K562 (cell line): ENCODE results near the gene PELI2.

Experiments used
- DACH1 ChIP-seq: fragments of 450-650 bp; IDR thresholded peaks from 2 replicates; pipeline ENCODE4 v1.6.1; 2018; ENCODE audit not compliant: partially characterized antibody
- ETV6 ChIP-seq, 3 experiments: fragments of 150-350 bp in 1 of 3; sonication (generic) in 1 of 3; formaldehyde crosslinking in 1 of 3; IDR thresholded peaks; 2 replicates each; pipeline versions ENCODE4 v1.6.1 to v1.8.0; 2014 to 2022; ENCODE audit warnings: borderline replicate concordance in 2 of 3, low read depth in 2 of 3, antibody characterized with exemption in 1 of 3, low read length in 1 of 3, mild to moderate bottlenecking in 1 of 3, missing genetic modification reagents in 1 of 3
- HSF4 ChIP-seq: fragments of 250-450 bp; sonication (Bioruptor Pico); IDR thresholded peaks from 2 replicates; pipeline ENCODE4 v2.1.2; 2022; ENCODE audit warnings: mild to moderate bottlenecking, moderate library complexity, borderline replicate concordance
- MAFK ChIP-seq: IDR thresholded peaks from 2 replicates; pipeline ENCODE4 v1.6.1; 2011; ENCODE audit warnings: low read length, improper control_type of control experiment
- POLR2AphosphoS5 ChIP-seq: IDR thresholded peaks from 2 replicates; pipeline ENCODE4 v1.6.1; 2011; ENCODE audit warnings: mild to moderate bottlenecking, low read depth, low read length, moderate library complexity; ENCODE audit not compliant: control insufficient read depth, insufficient read depth
- RAD21 ChIP-seq, 2 experiments: fragments of 250-450 bp in 1 of 2; fragments of 450-650 bp in 1 of 2; sonication (Bioruptor Pico) in 1 of 2; formaldehyde crosslinking in 1 of 2; IDR thresholded peaks in 1 of 2; conservative IDR thresholded peaks in 1 of 2; 2 replicates each; pipeline versions ENCODE4 v1.4.0 to v1.8.0; 2020 to 2022; ENCODE audit warnings: mild to moderate bottlenecking in 2 of 2, moderate library complexity in 1 of 2
- SMAD2 ChIP-seq: fragments of 150-350 bp; IDR thresholded peaks from 2 replicates; pipeline ENCODE4 v1.6.1; 2014; ENCODE audit warnings: low read depth, mild to moderate bottlenecking, low read length
- YY1 ChIP-seq, 3 experiments: IDR thresholded peaks; 2 replicates each; pipeline ENCODE4 v1.6.1; 2011; ENCODE audit warnings: low read length in 2 of 3, mild to moderate bottlenecking in 2 of 3, moderate library complexity in 2 of 3, borderline replicate concordance in 1 of 3, control low read depth in 1 of 3, low read depth in 1 of 3; ENCODE audit not compliant: insufficient read depth in 3 of 3, insufficient replicate concordance in 2 of 3, control insufficient read depth in 1 of 3, insufficient read length in 1 of 3; ENCODE audit errors: extremely low read depth in 1 of 3
- ZNF717 ChIP-seq: fragments of 250-450 bp; sonication (Bioruptor Pico); IDR thresholded peaks from 2 replicates; pipeline ENCODE4 v1.5.0; 2021
- TF ChIP-seq, protein P1 (sequence below): fragments of 450-650 bp; formaldehyde crosslinking; IDR thresholded peaks from 2 replicates; pipeline ENCODE4 v1.4.0; 2022; ENCODE audit warnings: missing genetic modification characterization
- TF ChIP-seq, protein P2 (sequence below): fragments of 450-650 bp; conservative IDR thresholded peaks from 2 replicates; pipeline ENCODE4 v1.6.1; 2016; ENCODE audit warnings: missing genetic modification characterization, low read depth, mild to moderate bottlenecking, control low read depth, missing compliant biosample characterization
- TF ChIP-seq, protein P3 (sequence below), 3 experiments: IDR thresholded peaks in 2 of 3; conservative IDR thresholded peaks in 1 of 3; 2 replicates each; pipeline ENCODE4 v1.5.1; 2011 to 2012; ENCODE audit warnings: low read length in 3 of 3, mild to moderate bottlenecking in 3 of 3, control low read depth in 2 of 3, improper control_type of control experiment in 1 of 3, inconsistent platforms in 1 of 3, low read depth in 1 of 3, mixed read lengths in 1 of 3, moderate library complexity in 1 of 3; ENCODE audit not compliant: insufficient read depth in 2 of 3
- TF ChIP-seq, protein P4 (sequence below), 2 experiments: fragments of 450-650 bp; formaldehyde crosslinking in 1 of 2; IDR thresholded peaks; 2 replicates each; pipeline versions ENCODE4 v1.4.0 to v1.6.1; 2014 to 2020; ENCODE audit warnings: mild to moderate bottlenecking in 2 of 2, borderline replicate concordance in 1 of 2, low read depth in 1 of 2

DNA sequence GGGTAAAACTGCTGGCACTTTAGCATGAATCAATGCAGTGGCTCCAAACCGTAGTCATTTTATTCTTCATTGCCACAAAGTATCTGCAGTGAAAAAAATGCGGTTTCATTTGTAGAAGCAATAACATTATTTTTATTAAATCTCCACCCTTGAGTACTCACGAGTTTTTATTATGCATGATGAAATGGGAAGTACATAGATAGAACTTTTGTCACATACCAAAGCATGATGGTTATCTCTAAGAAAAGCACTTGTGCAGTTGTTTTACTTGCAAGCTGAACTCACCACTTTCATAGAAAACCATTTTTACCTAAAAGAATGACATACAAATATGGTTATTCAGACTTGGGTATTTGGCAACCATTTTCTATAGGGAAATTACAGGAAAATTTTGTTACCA, 90.3 kb downstream of the PELI2 start:
- no peak for TF ChIP-seq HSF4
- no peak for TF ChIP-seq ZNF717
- no peak for TF ChIP-seq SMAD2
- no peak for TF ChIP-seq POLR2AphosphoS5
- no peak for TF ChIP-seq MAFK
- TF ChIP-seq DACH1: no peak
- TF ChIP-seq, protein P1, sequence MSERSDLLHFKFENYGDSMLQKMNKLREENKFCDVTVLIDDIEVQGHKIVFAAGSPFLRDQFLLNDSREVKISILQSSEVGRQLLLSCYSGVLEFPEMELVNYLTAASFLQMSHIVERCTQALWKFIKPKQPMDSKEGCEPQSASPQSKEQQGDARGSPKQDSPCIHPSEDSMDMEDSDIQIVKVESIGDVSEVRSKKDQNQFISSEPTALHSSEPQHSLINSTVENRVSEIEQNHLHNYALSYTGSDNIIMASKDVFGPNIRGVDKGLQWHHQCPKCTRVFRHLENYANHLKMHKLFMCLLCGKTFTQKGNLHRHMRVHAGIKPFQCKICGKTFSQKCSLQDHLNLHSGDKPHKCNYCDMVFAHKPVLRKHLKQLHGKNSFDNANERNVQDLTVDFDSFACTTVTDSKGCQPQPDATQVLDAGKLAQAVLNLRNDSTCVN: no peak
- TF ChIP-seq, protein P2, sequence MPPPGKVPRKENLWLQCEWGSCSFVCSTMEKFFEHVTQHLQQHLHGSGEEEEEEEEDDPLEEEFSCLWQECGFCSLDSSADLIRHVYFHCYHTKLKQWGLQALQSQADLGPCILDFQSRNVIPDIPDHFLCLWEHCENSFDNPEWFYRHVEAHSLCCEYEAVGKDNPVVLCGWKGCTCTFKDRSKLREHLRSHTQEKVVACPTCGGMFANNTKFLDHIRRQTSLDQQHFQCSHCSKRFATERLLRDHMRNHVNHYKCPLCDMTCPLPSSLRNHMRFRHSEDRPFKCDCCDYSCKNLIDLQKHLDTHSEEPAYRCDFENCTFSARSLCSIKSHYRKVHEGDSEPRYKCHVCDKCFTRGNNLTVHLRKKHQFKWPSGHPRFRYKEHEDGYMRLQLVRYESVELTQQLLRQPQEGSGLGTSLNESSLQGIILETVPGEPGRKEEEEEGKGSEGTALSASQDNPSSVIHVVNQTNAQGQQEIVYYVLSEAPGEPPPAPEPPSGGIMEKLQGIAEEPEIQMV (tag): no peak
- TF ChIP-seq, protein P3, sequence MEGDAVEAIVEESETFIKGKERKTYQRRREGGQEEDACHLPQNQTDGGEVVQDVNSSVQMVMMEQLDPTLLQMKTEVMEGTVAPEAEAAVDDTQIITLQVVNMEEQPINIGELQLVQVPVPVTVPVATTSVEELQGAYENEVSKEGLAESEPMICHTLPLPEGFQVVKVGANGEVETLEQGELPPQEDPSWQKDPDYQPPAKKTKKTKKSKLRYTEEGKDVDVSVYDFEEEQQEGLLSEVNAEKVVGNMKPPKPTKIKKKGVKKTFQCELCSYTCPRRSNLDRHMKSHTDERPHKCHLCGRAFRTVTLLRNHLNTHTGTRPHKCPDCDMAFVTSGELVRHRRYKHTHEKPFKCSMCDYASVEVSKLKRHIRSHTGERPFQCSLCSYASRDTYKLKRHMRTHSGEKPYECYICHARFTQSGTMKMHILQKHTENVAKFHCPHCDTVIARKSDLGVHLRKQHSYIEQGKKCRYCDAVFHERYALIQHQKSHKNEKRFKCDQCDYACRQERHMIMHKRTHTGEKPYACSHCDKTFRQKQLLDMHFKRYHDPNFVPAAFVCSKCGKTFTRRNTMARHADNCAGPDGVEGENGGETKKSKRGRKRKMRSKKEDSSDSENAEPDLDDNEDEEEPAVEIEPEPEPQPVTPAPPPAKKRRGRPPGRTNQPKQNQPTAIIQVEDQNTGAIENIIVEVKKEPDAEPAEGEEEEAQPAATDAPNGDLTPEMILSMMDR (IDR thresholded peaks at IDR 0.05 in 2 of 3, conservative IDR thresholded peaks at IDR 0.05 in 1 of 3; ENCODE audit: insufficient read depth in 2 of 3, low read depth in 1 of 3, low read length in 3 of 3): no peak
- TF ChIP-seq RAD21 (CRISPR knock-in tag; conservative IDR thresholded peaks at IDR 0.05 in 1 of 2, IDR thresholded peaks at IDR 0.05 in 1 of 2): no peak
- TF ChIP-seq, protein P4, sequence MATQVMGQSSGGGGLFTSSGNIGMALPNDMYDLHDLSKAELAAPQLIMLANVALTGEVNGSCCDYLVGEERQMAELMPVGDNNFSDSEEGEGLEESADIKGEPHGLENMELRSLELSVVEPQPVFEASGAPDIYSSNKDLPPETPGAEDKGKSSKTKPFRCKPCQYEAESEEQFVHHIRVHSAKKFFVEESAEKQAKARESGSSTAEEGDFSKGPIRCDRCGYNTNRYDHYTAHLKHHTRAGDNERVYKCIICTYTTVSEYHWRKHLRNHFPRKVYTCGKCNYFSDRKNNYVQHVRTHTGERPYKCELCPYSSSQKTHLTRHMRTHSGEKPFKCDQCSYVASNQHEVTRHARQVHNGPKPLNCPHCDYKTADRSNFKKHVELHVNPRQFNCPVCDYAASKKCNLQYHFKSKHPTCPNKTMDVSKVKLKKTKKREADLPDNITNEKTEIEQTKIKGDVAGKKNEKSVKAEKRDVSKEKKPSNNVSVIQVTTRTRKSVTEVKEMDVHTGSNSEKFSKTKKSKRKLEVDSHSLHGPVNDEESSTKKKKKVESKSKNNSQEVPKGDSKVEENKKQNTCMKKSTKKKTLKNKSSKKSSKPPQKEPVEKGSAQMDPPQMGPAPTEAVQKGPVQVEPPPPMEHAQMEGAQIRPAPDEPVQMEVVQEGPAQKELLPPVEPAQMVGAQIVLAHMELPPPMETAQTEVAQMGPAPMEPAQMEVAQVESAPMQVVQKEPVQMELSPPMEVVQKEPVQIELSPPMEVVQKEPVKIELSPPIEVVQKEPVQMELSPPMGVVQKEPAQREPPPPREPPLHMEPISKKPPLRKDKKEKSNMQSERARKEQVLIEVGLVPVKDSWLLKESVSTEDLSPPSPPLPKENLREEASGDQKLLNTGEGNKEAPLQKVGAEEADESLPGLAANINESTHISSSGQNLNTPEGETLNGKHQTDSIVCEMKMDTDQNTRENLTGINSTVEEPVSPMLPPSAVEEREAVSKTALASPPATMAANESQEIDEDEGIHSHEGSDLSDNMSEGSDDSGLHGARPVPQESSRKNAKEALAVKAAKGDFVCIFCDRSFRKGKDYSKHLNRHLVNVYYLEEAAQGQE (IDR thresholded peaks at IDR 0.05; ENCODE audit: borderline replicate concordance): no peak
- TF ChIP-seq, protein P4 (CRISPR knock-in tag; IDR thresholded peaks at IDR 0.05; ENCODE audit: low read depth): no peak
- no peak for TF ChIP-seq ETV6 (IDR thresholded peaks at IDR 0.05; ENCODE audit: borderline replicate concordance in 1 of 2, low read depth in 2 of 2, low read length in 1 of 2)
- no peak for TF ChIP-seq ETV6 (CRISPR knock-in tag; IDR thresholded peaks at IDR 0.05; ENCODE audit: borderline replicate concordance)
- no peak for TF ChIP-seq YY1 (IDR thresholded peaks at IDR 0.05; ENCODE audit: borderline replicate concordance in 1 of 3, control insufficient read depth in 1 of 3, extremely low read depth in 1 of 3, insufficient read depth in 3 of 3, insufficient read length in 1 of 3, insufficient replicate concordance in 2 of 3, low read depth in 1 of 3, low read length in 2 of 3)
